HepG2 (cell line): ENCODE measurements around the gene PTPRH. TPM values are rescaled to one million over a fixed set of nuclear protein-coding genes. Genes with fewer than 3 reads are reported as not detected.

ENCODE experiments used
- ATAD3A ChIP-seq: sonication (generic); formaldehyde crosslinking; IDR thresholded peaks from 2 replicates; pipeline ENCODE4 v1.4.0; 2020; ENCODE audit warnings: missing genetic modification reagents
- DR1 ChIP-seq: sonication (generic); formaldehyde crosslinking; IDR thresholded peaks from 2 replicates; pipeline ENCODE4 v1.8.0; 2021; ENCODE audit warnings: mild to moderate bottlenecking, missing genetic modification reagents, inconsistent platforms
- EEA1 ChIP-seq: sonication (generic); formaldehyde crosslinking; IDR thresholded peaks from 2 replicates; pipeline ENCODE4 v1.5.1; 2020; ENCODE audit warnings: mild to moderate bottlenecking, missing genetic modification reagents, borderline replicate concordance
- FIP1L1 ChIP-seq: fragments of 200-400 bp; formaldehyde crosslinking; IDR thresholded peaks from 2 replicates; pipeline ENCODE4 v1.6.1; 2018; ENCODE audit warnings: low read depth, mild to moderate bottlenecking, low read length, moderate library complexity, borderline replicate concordance; ENCODE audit not compliant: insufficient read depth
- HDAC1 ChIP-seq: sonication (generic); formaldehyde crosslinking; IDR thresholded peaks from 2 replicates; pipeline ENCODE4 v1.5.1; 2020; ENCODE audit warnings: mild to moderate bottlenecking, missing genetic modification reagents
- HIVEP1 ChIP-seq: sonication (generic); formaldehyde crosslinking; IDR thresholded peaks from 2 replicates; pipeline ENCODE4 v1.4.0; 2020; ENCODE audit warnings: mild to moderate bottlenecking, missing genetic modification reagents
- HNF4A ChIP-seq: sonication (generic); formaldehyde crosslinking; IDR thresholded peaks from 2 replicates; pipeline ENCODE4 v1.4.0; 2020; ENCODE audit warnings: missing genetic modification reagents
- NCOA2 ChIP-seq: sonication (generic); formaldehyde crosslinking; IDR thresholded peaks from 2 replicates; pipeline ENCODE4 v1.8.0; 2022; ENCODE audit warnings: inconsistent platforms
- NFIC ChIP-seq: IDR thresholded peaks from 2 replicates; pipeline ENCODE4 v1.6.1; 2012; ENCODE audit warnings: mild to moderate bottlenecking, low read length, inconsistent platforms
- PHF21A ChIP-seq: sonication (generic); formaldehyde crosslinking; IDR thresholded peaks from 2 replicates; pipeline ENCODE4 v1.5.0; 2020; ENCODE audit warnings: mild to moderate bottlenecking, missing genetic modification reagents
- RBFOX2 ChIP-seq: fragments of 200-400 bp; formaldehyde crosslinking; IDR thresholded peaks from 2 replicates; pipeline ENCODE4 v1.6.1; 2017; ENCODE audit warnings: low read depth, mild to moderate bottlenecking, low read length
- RXRA ChIP-seq: sonication (generic); formaldehyde crosslinking; IDR thresholded peaks from 2 replicates; pipeline ENCODE4 v1.5.1; 2020; ENCODE audit warnings: missing genetic modification reagents
- TAF15 ChIP-seq: fragments of 200-400 bp; formaldehyde crosslinking; IDR thresholded peaks from one replicate; pipeline ENCODE4 v1.6.1; 2018; ENCODE audit warnings: mild to moderate bottlenecking, low read depth, low read length; ENCODE audit not compliant: poor library complexity, severe bottlenecking
- ZBTB7B ChIP-seq: sonication (generic); formaldehyde crosslinking; IDR thresholded peaks from 2 replicates; pipeline ENCODE4 v1.4.0; 2020; ENCODE audit warnings: missing genetic modification reagents
- ZFP62 ChIP-seq: sonication (generic); formaldehyde crosslinking; IDR thresholded peaks from 2 replicates; pipeline ENCODE4 v1.4.0; 2020; ENCODE audit warnings: missing genetic modification reagents
- ZFYVE20 ChIP-seq: sonication (generic); formaldehyde crosslinking; IDR thresholded peaks from 2 replicates; pipeline ENCODE4 v1.8.0; 2023; ENCODE audit warnings: low read depth, mild to moderate bottlenecking, moderate library complexity, missing genetic modification reagents, borderline replicate concordance
- ZNF292 ChIP-seq: sonication (generic); formaldehyde crosslinking; IDR thresholded peaks from 2 replicates; pipeline ENCODE4 v1.8.1; 2022; ENCODE audit warnings: mild to moderate bottlenecking, low read depth, missing genetic modification reagents, borderline replicate concordance
- ZNF788 ChIP-seq: sonication (generic); formaldehyde crosslinking; IDR thresholded peaks from 2 replicates; pipeline ENCODE4 v1.5.0; 2020; ENCODE audit warnings: mild to moderate bottlenecking, missing genetic modification reagents, borderline replicate concordance
- ZSCAN20 ChIP-seq: sonication (generic); formaldehyde crosslinking; IDR thresholded peaks from 2 replicates; pipeline ENCODE4 v1.4.0; 2020; ENCODE audit warnings: missing genetic modification reagents, mild to moderate bottlenecking, borderline replicate concordance
- polyA plus RNA-seq, 8 experiments: library from polyadenylated mRNA; depleted of rRNA in 3 of 8; stranded (reverse) in 7 of 8; unstranded in 1 of 8; fragments of >200 nt; fragmentation: Illumina TruSeq in 4 of 8; extraction: Trizol in 4 of 8; gene quantifications; 2 replicates each; pipeline versions ENCODE4 v1.2.1 to v1.2.3, GENCODE V29; 2011 to 2016; ENCODE audit warnings: low read depth in 4 of 8, missing spikeins in 1 of 8, mixed read lengths in 1 of 8; ENCODE audit not compliant: insufficient read depth in 1 of 8
- total RNA-seq, 5 experiments: library from RNA; depleted of rRNA; stranded (reverse); fragments of >200 nt; fragmentation: Illumina TruSeq; extraction: Trizol; gene quantifications; 2 replicates each; pipeline ENCODE4 v1.2.3, GENCODE V29; 2016; ENCODE audit warnings: low read depth in 1 of 5
- TF ChIP-seq, protein P1 (sequence below), 2 experiments: fragments of 450-650 bp in 1 of 2; sonication (generic) in 1 of 2; formaldehyde crosslinking in 1 of 2; IDR thresholded peaks; 2 replicates each; pipeline versions ENCODE4 v1.6.1 to v1.8.0; 2016 to 2022; ENCODE audit warnings: antibody characterized with exemption in 1 of 2, mild to moderate bottlenecking in 1 of 2, missing genetic modification reagents in 1 of 2
- TF ChIP-seq, protein P2 (sequence below): sonication (generic); formaldehyde crosslinking; IDR thresholded peaks from 2 replicates; pipeline ENCODE4 v1.5.0; 2020; ENCODE audit warnings: missing genetic modification reagents

The PTPRH gene
- total and polyA plus RNA-seq, 2 of the 13 experiments (the other 11 are each of a cell fraction or from before 2014, with no cell fraction given) = 14.7 to 125 TPM

DNA sequence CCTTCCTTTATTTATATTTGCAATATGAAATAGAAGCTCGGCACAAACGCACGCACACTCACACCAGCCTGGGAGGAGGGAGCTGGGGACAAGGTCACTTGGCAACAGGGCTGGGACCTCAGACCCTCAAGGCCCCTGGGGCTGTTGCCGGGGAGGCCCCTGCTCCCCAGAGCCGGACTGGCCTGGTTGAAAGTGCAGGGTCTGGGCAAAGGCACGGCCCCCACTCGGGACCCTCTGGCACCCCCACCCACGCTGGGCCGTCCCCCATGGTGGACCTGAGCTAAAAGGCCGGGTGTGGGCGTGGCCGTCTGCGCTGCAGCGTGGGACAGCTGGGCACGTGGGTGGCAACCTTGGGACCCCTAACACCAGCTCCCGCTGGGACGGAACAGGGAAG, 20.5 kb upstream of the PTPRH start (continued):
- TF ChIP-seq, protein P1, sequence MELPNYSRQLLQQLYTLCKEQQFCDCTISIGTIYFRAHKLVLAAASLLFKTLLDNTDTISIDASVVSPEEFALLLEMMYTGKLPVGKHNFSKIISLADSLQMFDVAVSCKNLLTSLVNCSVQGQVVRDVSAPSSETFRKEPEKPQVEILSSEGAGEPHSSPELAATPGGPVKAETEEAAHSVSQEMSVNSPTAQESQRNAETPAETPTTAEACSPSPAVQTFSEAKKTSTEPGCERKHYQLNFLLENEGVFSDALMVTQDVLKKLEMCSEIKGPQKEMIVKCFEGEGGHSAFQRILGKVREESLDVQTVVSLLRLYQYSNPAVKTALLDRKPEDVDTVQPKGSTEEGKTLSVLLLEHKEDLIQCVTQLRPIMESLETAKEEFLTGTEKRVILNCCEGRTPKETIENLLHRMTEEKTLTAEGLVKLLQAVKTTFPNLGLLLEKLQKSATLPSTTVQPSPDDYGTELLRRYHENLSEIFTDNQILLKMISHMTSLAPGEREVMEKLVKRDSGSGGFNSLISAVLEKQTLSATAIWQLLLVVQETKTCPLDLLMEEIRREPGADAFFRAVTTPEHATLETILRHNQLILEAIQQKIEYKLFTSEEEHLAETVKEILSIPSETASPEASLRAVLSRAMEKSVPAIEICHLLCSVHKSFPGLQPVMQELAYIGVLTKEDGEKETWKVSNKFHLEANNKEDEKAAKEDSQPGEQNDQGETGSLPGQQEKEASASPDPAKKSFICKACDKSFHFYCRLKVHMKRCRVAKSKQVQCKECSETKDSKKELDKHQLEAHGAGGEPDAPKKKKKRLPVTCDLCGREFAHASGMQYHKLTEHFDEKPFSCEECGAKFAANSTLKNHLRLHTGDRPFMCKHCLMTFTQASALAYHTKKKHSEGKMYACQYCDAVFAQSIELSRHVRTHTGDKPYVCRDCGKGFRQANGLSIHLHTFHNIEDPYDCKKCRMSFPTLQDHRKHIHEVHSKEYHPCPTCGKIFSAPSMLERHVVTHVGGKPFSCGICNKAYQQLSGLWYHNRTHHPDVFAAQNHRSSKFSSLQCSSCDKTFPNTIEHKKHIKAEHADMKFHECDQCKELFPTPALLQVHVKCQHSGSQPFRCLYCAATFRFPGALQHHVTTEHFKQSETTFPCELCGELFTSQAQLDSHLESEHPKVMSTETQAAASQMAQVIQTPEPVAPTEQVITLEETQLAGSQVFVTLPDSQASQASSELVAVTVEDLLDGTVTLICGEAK (IDR thresholded peaks at IDR 0.05) = no peak
- TF ChIP-seq, protein P1 (CRISPR knock-in tag; IDR thresholded peaks at IDR 0.05) = no peak
- TF ChIP-seq ZFP62 (CRISPR knock-in tag) (no peak), HDAC1 (CRISPR knock-in tag) (no peak), RBFOX2 (0 out of 2 replicates have a peak, but pooled peaks have one; percentile 27), ZBTB7B (peak; percentile 85), PHF21A (CRISPR knock-in tag) (no peak), NCOA2 (CRISPR knock-in tag) (0 out of 2 replicates have a peak, but pooled peaks have one; percentile 31), HNF4A (peak; percentile 34; the same call in 1 of the 2 replicates), DR1 (CRISPR knock-in tag) (no peak), EEA1 (CRISPR knock-in tag) (0 out of 2 replicates have a peak, but pooled peaks have one; percentile 28), RXRA (CRISPR knock-in tag) (peak; percentile 18; the same call in 1 of the 2 replicates), HIVEP1 (no peak), NFIC (no peak), FIP1L1 (no peak), ZNF788 (CRISPR knock-in tag) (0 out of 2 replicates have a peak, but pooled peaks have one; percentile 30), ATAD3A (no peak), TAF15 (no peak), ZSCAN20 (CRISPR knock-in tag) (no peak), ZFYVE20 (CRISPR knock-in tag) (no peak), ZNF292 (CRISPR knock-in tag) (no peak)
- TF ChIP-seq, protein P2, sequence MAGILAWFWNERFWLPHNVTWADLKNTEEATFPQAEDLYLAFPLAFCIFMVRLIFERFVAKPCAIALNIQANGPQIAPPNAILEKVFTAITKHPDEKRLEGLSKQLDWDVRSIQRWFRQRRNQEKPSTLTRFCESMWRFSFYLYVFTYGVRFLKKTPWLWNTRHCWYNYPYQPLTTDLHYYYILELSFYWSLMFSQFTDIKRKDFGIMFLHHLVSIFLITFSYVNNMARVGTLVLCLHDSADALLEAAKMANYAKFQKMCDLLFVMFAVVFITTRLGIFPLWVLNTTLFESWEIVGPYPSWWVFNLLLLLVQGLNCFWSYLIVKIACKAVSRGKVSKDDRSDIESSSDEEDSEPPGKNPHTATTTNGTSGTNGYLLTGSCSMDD (CRISPR knock-in tag) = no peak
